HepG2 (cell line): ENCODE data around the gene PNPLA2. TPM values are rescaled to one million over a fixed set of nuclear protein-coding genes. Genes with fewer than 3 reads are reported as not detected.

ENCODE experiments used
- AFF4 ChIP-seq: sonication (generic); formaldehyde crosslinking; IDR thresholded peaks from 2 replicates; pipeline ENCODE4 v1.4.0; 2020; ENCODE audit warnings: missing genetic modification reagents
- ARID3A ChIP-seq: IDR thresholded peaks from 2 replicates; pipeline ENCODE4 v1.6.1; 2012; ENCODE audit warnings: low read depth, low read length, improper control_type of control experiment
- FIP1L1 ChIP-seq: fragments of 200-400 bp; formaldehyde crosslinking; IDR thresholded peaks from 2 replicates; pipeline ENCODE4 v1.6.1; 2018; ENCODE audit warnings: low read depth, mild to moderate bottlenecking, low read length, moderate library complexity, borderline replicate concordance; ENCODE audit not compliant: insufficient read depth
- HMGXB4 ChIP-seq, 2 experiments: sonication (generic) in 1 of 2; formaldehyde crosslinking in 1 of 2; IDR thresholded peaks; 2 replicates each; pipeline versions ENCODE4 v1.4.0 to v1.6.1; 2018 to 2020; ENCODE audit warnings: missing genetic modification reagents in 2 of 2, borderline replicate concordance in 1 of 2, low read depth in 1 of 2, mild to moderate bottlenecking in 1 of 2, missing biosample characterization in 1 of 2
- HNF4A ChIP-seq: sonication (generic); formaldehyde crosslinking; IDR thresholded peaks from 2 replicates; pipeline ENCODE4 v1.4.0; 2020; ENCODE audit warnings: missing genetic modification reagents
- IKZF1 ChIP-seq: fragments of 450-650 bp; IDR thresholded peaks from 2 replicates; pipeline ENCODE4 v1.7.1; 2016
- KLF9 ChIP-seq: IDR thresholded peaks from 2 replicates; pipeline ENCODE4 v1.6.1; 2016; ENCODE audit warnings: low read depth
- LCORL ChIP-seq, 2 experiments: fragments of 450-650 bp in 1 of 2; sonication (generic) in 1 of 2; formaldehyde crosslinking in 1 of 2; IDR thresholded peaks; 2 replicates each; pipeline versions ENCODE4 v1.5.0 to v1.6.1; 2017 to 2020; ENCODE audit warnings: antibody characterized with exemption in 1 of 2, missing genetic modification reagents in 1 of 2
- MEF2D ChIP-seq: sonication (generic); formaldehyde crosslinking; IDR thresholded peaks from 2 replicates; pipeline ENCODE4 v1.5.1; 2020; ENCODE audit warnings: mild to moderate bottlenecking, missing genetic modification reagents
- NR2C2 ChIP-seq: sonication (generic); formaldehyde crosslinking; IDR thresholded peaks from 2 replicates; pipeline ENCODE4 v1.4.0; 2020; ENCODE audit warnings: missing genetic modification reagents, mild to moderate bottlenecking, moderate library complexity, borderline replicate concordance
- POGZ ChIP-seq: sonication (generic); formaldehyde crosslinking; IDR thresholded peaks from 2 replicates; pipeline ENCODE4 v1.4.0; 2020; ENCODE audit warnings: mild to moderate bottlenecking, missing genetic modification reagents
- REPIN1 ChIP-seq: sonication (generic); formaldehyde crosslinking; IDR thresholded peaks from 2 replicates; pipeline ENCODE4 v1.8.0; 2022; ENCODE audit warnings: missing genetic modification reagents, low read depth, mild to moderate bottlenecking, borderline replicate concordance
- TBX2 ChIP-seq: sonication (generic); formaldehyde crosslinking; IDR thresholded peaks from 2 replicates; pipeline ENCODE4 v1.5.0; 2020; ENCODE audit warnings: missing genetic modification reagents, mild to moderate bottlenecking, borderline replicate concordance
- TCF7 ChIP-seq: sonication (generic); IDR thresholded peaks from 2 replicates; pipeline ENCODE4 v1.6.1; 2016; ENCODE audit warnings: antibody characterized with exemption, low read depth
- TGIF2 ChIP-seq: IDR thresholded peaks from 2 replicates; pipeline ENCODE4 v1.6.1; 2016; ENCODE audit warnings: control low read depth, missing compliant biosample characterization
- ZFYVE20 ChIP-seq: sonication (generic); formaldehyde crosslinking; IDR thresholded peaks from 2 replicates; pipeline ENCODE4 v1.8.0; 2023; ENCODE audit warnings: low read depth, mild to moderate bottlenecking, moderate library complexity, missing genetic modification reagents, borderline replicate concordance
- ZNF234 ChIP-seq: sonication (generic); formaldehyde crosslinking; conservative IDR thresholded peaks from 2 replicates; pipeline ENCODE4 v1.5.1; 2020; ENCODE audit warnings: mild to moderate bottlenecking, missing genetic modification reagents
- ZNF335 ChIP-seq: sonication (generic); formaldehyde crosslinking; IDR thresholded peaks from 2 replicates; pipeline ENCODE4 v1.4.0; 2020; ENCODE audit warnings: missing genetic modification reagents
- ZNF44 ChIP-seq: sonication (generic); formaldehyde crosslinking; IDR thresholded peaks from 2 replicates; pipeline ENCODE4 v1.5.1; 2020; ENCODE audit warnings: mild to moderate bottlenecking, missing genetic modification reagents
- ZNF446 ChIP-seq: sonication (generic); formaldehyde crosslinking; IDR thresholded peaks from 2 replicates; pipeline ENCODE4 v1.5.0; 2020; ENCODE audit warnings: mild to moderate bottlenecking, missing genetic modification reagents
- ZNF891 ChIP-seq: sonication (generic); formaldehyde crosslinking; IDR thresholded peaks from 2 replicates; pipeline ENCODE4 v1.5.0; 2020; ENCODE audit warnings: mild to moderate bottlenecking, missing genetic modification reagents
- ZSCAN20 ChIP-seq: sonication (generic); formaldehyde crosslinking; IDR thresholded peaks from 2 replicates; pipeline ENCODE4 v1.4.0; 2020; ENCODE audit warnings: missing genetic modification reagents, mild to moderate bottlenecking, borderline replicate concordance
- polyA plus RNA-seq, 8 experiments: library from polyadenylated mRNA; depleted of rRNA in 3 of 8; stranded (reverse) in 7 of 8; unstranded in 1 of 8; fragments of >200 nt; fragmentation: Illumina TruSeq in 4 of 8; extraction: Trizol in 4 of 8; gene quantifications; 2 replicates each; pipeline versions ENCODE4 v1.2.1 to v1.2.3, GENCODE V29; 2011 to 2016; ENCODE audit warnings: low read depth in 4 of 8, missing spikeins in 1 of 8, mixed read lengths in 1 of 8; ENCODE audit not compliant: insufficient read depth in 1 of 8
- total RNA-seq, 5 experiments: library from RNA; depleted of rRNA; stranded (reverse); fragments of >200 nt; fragmentation: Illumina TruSeq; extraction: Trizol; gene quantifications; 2 replicates each; pipeline ENCODE4 v1.2.3, GENCODE V29; 2016; ENCODE audit warnings: low read depth in 1 of 5

PNPLA2 gene
- total and polyA plus RNA-seq, 2 of the 13 experiments (the other 11 are each of a cell fraction or from before 2014, with no cell fraction given), result 10.5 to 43.2 TPM

GRCh38 chr11:827146-827896 lies 8.6 kb downstream of the PNPLA2 start (continued):
- 0 out of 2 replicates have a peak, but pooled peaks have one; percentile 26 for TF ChIP-seq ZSCAN20 (CRISPR knock-in tag)
- no peak for TF ChIP-seq AFF4 (CRISPR knock-in tag)
- no peak for TF ChIP-seq ZNF446 (CRISPR knock-in tag)
- TF ChIP-seq TCF7, result no peak
- TF ChIP-seq TBX2 (CRISPR knock-in tag), result peak; percentile 47; the same call in 1 of the 2 replicates
- TF ChIP-seq ARID3A, result no peak
- no peak for TF ChIP-seq ZNF44
- 0 out of 2 replicates have a peak, but pooled peaks have one; percentile 51 for TF ChIP-seq FIP1L1
- TF ChIP-seq LCORL (IDR thresholded peaks at IDR 0.05), result no peak
- peak; percentile 88 for TF ChIP-seq LCORL (CRISPR knock-in tag; IDR thresholded peaks at IDR 0.05)
- TF ChIP-seq ZNF234 (CRISPR knock-in tag), result no peak; the same call in 1 of the 2 replicates
- TF ChIP-seq NR2C2 (CRISPR knock-in tag), result peak; percentile 58; the same call in 1 of the 2 replicates
- TF ChIP-seq POGZ (CRISPR knock-in tag), result no peak
- TF ChIP-seq ZFYVE20, result no peak
- TF ChIP-seq KLF9 (CRISPR knock-in tag), result peak; percentile 62
- TF ChIP-seq IKZF1, result no peak
- TF ChIP-seq MEF2D, result peak; percentile 65; the same call in 1 of the 2 replicates
- peak; percentile 34 for TF ChIP-seq HNF4A (CRISPR knock-in tag)
- peak; percentile 50; the same call in 1 of the 2 replicates for TF ChIP-seq ZNF891
- peak; percentile 11 for TF ChIP-seq TGIF2 (CRISPR knock-in tag)
- TF ChIP-seq REPIN1 (CRISPR knock-in tag), result peak; percentile 63; the same call in 1 of the 2 replicates
- peak; percentile 55 to 65; a peak in 2 of 4 replicates for TF ChIP-seq HMGXB4 (CRISPR knock-in tag; IDR thresholded peaks at IDR 0.05; ENCODE audit: borderline replicate concordance in 1 of 2, low read depth in 1 of 2)
- 0 out of 2 replicates have a peak, but pooled peaks have one; percentile 39 for TF ChIP-seq ZNF335
